ENCODE data around the gene SERAC1. TPM values are rescaled to one million over a fixed set of nuclear protein-coding genes. Genes with fewer than 3 reads are reported as not detected.

SERAC1 gene
- total RNA-seq, 1 donor from 2014 or later: 6.0 TPM

DNA sequence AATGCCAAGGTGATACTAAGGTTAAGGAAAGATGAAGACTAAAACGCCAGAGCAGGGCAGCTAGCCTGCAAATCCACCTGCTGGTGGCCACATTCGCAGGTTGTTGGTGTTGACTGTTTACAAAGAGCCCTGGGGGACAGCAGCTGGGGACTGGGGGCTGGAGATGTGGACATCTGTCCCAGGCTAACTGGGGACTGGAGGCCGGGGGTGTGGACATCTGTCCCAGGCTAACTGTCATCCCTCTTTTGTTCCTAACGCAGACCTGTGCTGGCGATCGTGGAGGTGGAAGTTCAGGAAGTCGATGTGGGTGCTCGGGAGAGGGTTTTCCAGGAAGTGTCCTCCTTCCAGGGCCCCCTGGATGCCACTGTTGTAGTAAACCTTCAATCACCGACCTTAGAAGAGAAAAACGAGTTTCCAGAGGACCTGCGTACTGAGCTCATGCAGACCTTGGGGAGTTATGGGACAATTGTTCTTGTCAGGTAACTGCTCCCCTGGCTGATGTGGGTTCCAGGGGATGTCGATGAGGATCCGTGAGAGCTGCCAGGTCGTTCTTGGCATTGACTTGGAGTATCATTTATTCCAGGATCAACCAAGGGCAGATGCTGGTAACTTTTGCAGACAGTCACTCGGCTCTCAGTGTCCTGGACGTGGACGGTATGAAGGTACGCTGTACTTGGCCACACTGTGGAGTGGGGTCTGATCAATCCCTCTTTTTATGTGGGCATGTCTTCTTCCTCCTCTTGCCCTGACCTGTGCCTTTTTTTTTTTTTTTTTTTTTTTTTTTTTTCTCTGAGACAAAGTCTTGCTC, 87.0 kb downstream of the SERAC1 start:
- no peak for DNase-seq (ENCODE audit: low spot score)

DNA sequence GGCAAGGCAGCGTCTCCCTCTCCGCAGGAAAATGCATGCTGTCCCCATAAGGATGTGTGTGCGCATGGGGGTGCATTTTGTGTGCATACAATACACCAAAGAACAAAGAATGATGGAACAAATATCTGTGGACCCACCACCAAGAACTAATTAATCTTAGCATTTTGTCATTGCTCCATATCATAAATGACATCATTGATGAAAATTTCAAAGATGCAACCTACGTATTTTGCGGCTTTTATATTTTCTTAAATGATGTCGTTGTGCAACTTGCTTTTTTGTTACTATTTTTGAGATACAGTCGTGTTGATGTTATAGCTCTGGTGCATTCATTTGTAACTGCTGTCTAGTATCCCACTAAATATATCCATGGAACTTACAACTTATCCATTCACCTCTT, 89.7 kb downstream of the SERAC1 start:
- no peak for DNase-seq (ENCODE audit: low spot score)

DNA sequence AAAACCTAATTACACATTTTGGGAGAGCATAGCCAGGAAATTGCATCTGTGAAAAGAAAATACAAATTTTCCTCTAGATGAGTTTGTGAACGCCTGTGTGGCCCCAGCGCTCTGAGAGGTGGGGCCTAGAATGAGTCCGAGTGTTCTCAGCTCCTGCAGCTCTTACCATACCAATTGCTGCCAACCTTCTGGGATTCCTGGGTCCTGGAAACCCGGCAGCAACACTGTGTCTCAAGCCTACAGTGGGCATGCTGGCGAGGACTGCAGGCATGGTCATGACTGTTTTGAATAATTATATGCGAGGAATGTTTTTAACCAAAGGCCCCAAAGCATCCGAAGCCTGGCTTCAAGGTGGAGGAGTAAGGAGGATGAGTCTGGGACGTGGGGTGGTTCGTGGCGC, 90.4 kb downstream of the SERAC1 start:
- DNase-seq (ENCODE audit: low spot score): no peak

DNA sequence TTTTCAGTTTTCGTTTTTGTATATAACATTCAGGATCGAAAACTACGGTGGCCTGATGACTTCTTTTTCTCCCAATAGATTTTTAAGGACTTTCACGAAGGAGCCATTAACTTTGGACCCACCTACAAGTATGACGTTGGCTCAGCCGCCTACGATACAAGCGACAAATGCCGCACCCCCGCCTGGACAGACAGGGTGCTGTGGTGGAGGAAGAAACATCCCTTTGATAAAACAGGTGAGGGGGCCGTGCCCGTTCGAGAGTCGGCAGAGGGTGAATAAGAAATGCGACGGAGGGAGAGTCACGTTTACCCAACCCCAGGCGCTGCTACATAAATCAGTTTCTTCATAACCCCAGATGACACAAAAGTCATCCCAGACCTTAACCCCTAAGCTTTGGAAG, 91.5 kb downstream of the SERAC1 start:
- no peak for DNase-seq (ENCODE audit: low spot score)

DNA sequence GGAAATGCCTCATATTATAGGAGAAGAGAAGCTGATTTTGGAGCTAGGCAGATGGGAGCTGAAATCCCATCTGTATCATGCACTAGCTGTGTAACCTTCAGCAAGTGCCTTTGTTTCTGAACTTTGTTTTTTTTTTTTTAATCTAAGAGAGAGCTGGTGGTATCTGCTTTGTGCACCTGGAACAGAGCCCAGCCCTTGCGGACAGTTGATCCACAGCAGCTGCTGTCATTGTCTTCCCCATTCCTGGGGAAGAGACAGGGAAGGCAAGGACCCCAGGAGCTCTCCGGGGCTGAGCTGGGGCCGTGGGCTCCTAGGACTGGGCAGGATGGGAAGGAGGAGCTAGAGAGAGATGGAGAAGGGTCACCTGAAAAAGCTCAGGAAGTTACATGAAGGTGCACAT, 94.3 kb downstream of the SERAC1 start:
- DNase-seq (ENCODE audit: low spot score): no peak

DNA sequence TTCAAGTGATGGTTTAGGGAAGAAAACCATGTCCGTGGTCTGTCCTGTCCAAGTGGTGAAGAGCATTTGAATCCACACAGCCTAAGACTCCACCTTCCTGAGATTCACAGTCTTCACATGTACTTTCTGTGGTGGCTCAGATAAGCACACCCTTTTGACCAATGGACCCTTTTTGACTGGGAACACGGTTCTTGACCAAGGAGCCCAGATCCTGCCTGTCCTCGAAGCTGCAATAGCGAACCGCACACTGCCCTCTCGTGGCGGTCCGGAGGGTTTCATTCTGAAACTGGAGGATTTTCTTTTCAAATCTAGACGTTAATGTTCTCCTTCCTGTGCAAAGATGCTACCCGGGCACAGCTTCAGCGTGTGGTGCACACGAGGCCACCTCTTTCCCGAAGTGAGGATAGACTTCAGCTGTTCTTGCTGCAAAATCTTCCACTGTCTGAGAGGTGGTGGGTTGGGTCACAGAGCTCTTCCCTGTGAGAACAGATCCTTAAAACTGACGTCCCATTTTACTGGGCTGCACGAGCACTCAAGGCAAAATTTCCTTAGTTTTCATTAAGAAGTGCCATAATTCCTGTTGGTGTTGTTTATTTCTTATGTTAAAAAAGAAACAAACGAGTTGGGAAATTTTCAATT, 95.9 kb downstream of the SERAC1 start:
- peak; percentile 80 for DNase-seq (ENCODE audit: low spot score)

DNA sequence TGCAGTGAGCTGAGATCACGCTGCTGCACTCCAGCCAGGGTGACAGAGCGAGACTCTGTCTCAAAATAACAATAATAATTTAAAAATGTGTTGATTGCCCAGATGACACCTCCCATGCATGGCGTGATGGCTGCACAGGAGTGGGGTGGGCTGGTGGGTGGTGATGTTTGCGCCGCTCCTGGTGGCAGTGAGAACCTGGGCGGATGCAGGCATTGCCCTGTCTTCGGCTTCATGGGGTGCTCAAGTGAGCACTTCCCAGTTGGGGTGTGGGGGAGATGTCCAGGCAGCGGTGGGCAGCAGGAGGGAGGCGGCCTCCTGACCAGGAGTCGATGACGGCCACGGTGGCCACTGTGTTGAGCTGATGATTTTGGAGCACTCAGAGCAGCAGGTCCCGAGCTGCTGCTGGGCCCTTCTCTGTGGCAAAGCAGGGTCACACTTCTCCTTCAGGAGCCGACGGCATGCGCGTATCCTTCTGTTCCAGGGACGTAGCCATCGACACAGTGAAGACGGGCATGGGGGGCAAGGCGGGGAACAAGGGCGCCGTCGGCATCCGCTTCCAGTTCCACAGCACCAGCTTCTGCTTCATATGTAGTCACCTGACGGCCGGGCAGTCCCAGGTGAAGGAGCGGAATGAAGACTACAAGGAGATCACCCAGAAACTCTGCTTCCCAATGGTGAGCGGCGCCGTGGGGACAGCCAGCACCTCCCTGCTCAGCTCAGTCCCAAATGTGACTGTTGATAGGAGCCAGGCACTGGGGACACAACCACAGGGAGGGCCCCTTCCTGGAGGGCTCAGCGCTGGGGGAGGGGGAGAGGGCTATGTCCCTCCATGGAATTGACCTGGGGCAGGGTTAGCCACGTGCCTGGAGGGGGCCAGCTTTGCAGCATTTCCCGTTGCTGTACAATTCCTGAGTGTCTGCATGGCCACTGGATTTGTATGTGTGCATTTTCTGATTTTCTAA, 96.7 kb downstream of the SERAC1 start:
- no peak for DNase-seq (ENCODE audit: low spot score)

DNA sequence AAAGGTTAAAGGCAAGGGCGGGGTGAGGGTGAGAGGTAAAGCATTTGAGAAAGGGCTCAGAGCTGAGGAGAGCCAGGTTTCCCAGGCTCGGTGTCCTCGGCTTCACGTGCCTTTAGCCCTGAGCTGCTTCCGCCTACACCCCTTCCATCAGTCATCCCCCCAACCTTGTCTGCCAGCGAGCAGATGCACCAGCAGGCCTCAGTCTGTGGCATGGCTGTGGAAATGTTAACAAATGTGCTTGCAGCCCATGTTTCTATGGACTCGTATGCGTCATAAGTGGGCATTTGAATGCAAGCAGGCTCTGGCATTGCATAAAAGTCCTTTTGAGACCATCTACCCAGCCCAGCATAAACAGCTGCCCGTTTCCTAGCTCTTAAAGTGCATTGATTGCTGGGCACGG, 97.5 kb downstream of the SERAC1 start:
- DNase-seq (ENCODE audit: low spot score): no peak

DNA sequence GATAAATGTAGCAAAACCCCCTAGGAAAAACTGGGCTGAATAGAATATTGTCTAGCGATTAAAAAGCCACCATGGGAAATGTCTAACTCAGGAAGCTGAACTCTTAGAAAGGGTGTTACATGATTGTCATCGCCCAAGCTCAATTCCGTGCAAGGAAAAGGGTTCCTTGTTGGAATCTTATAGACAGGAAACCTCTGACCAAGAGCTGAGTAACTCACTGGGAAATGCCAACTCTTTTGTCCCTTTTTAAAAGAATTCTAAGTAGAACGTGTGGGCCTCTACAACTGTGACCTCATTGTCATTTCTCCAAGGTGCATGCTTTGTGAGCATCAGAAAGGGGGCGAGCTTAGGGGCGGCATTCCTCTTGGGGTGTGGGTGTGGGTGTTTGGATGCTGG, 98.3 kb downstream of the SERAC1 start:
- no peak for DNase-seq (ENCODE audit: low spot score)

DNA sequence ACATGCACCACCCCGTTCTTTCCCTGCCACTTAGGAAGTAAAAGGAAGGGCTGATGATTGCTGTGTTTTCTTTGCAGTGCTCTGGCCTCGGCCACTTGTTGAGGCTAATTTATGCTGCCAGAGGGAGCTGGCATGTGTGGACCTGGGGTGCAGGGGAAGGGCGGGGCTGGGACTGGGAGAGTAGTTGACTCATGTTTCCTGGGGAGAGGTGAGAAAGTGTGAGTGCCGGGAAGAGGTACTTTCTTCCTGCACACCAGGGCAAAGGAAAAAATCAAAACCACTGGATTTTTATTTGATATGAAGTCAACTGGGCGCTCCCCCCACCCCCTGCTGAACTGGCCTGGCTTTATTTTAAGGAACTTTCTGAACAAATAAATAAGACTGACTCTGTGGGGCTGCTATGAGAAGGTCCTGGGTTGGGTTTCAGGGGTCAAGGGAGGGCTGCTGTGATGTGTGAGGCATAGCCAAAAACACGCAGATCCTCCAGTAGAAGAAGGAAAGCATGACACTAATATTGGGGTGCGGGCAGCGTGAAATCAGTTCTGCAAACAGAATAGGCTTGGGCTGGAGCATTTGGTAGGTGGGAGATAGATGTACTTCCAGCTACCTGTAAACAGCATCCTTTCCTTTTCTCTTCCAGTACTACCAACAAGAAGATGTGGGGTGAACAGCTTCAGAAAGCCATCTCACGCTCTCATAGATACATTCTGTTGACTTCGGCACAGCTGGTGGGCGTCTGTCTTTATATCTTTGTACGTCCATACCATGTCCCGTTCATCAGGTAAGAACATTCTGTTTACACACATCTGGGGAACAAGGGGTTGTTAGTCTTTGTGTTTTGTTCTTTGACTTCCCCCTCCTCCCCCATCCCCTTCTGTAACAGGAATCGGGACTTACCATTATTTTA, 98.9 kb downstream of the SERAC1 start:
- DNase-seq (ENCODE audit: low spot score): peak; percentile 89

DNA sequence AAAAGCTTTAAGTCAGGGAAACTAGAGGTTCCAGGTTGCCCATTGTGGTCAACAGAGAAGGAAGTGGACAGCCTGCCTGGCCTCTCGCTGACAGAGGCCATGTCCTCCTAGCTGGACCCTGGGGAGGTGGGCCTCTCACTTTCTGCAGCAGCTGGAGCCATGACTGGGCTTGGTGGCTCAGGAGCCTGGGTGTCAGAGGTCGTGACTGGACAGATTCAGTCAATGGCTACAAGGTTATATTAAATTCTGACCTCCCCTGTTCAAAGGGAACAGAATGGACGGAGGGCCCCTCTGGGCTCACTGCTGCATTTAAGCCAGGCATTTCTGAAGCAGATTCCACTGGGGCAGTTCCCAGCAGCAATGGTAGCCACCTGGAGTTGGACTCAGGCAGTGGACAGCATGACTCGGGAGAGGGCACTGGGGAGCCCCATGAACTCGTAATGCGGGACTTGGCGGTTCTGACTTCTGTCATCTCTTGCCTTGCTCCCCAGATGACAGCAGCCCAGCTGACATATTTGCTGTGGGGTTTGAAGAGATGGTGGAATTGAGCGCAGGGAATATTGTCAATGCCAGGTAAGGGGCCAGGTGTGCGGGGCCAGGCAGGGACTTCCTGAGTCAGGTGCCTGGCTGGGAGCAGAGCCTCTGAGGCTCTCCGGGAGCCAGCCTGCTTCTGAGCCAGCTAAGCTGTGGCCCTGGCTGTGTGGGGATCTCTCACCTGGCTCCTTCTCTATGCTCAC, 99.7 kb downstream of the SERAC1 start:
- DNase-seq (ENCODE audit: low spot score): no peak

DNA sequence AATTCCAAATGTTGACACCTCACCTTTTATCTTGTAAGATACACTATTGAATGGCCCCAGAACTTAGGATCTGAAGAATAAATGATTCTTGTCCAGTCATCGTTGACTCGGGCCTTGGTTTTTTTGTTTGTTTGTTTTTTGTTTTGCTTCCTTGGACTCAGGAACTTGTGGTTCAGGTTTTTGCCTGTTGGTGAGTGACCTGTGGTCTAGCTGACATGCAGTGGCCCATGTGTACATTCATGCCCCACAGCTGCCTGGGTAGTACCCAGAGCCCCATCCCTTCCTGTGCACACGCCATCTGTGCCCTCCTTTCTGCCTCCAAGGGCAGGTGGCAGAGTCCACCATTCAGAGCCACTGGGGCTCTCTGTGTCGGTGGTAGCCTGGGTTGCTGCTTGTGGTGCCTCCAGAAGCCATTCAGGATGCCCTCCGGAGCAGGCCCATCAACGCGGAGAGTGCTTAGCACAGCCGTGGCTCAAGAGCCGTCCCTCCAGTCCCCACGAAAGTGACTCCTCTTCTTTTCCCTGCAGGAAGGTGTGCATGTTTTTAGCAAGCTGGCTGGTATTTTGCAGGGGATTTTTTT, 100.5 kb downstream of the SERAC1 start:
- no peak for DNase-seq (ENCODE audit: low spot score)

DNA sequence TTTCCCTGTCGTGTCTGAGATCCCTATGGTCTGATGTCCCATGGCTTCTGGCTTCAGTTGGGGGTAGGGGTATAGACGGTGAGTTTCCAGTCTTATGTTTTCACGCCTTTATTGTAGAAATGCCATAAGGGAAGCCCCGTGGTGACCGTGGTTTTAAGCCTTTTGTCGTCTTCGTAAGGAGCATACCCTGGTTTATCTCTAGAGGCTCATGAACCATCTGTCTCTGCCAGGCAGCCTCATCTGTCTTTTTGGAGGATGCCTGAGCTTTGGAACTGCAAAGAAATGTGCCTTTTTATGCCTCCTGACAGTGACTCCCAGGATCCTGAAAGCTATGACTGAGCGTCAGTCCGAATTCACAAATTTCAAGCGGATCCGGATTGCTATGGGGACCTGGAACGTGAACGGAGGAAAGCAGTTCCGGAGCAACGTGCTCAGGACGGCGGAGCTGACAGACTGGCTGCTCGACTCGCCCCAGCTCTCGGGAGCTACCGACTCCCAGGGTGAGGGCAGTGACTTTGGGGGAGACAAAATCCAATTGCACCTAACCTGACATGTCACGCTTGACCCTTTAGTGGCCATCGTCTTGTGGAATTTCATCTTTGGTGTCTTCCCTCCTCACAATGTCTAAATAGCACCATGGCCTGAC, 101.8 kb downstream of the SERAC1 start:
- DNase-seq (ENCODE audit: low spot score): no peak

DNA sequence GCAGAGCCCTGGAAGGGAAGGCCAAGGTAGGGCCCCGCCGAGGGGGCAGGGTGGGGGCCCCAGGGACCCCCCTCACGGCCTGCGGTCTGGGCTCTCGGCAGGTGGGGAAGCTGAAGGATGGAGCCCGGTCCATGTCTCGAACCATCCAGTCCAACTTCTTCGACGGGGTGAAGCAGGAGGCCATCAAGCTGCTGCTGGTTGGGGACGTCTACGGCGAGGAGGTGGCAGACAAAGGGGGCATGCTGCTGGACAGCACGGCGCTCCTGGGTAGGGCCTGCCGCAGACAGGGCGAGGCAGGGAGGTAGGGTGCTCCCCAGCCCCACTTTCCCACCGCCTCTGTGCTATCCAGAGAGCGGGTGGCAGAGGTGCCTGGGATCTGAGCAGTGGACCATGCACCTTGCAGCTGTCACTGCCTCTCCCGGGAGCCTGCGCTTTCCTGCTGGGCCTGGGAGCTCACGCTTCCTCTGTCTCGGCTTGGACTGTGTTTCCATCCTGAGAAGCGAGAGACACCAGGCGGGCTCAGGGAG, 103.3 kb downstream of the SERAC1 start:
- no peak for DNase-seq (ENCODE audit: low spot score)

DNA sequence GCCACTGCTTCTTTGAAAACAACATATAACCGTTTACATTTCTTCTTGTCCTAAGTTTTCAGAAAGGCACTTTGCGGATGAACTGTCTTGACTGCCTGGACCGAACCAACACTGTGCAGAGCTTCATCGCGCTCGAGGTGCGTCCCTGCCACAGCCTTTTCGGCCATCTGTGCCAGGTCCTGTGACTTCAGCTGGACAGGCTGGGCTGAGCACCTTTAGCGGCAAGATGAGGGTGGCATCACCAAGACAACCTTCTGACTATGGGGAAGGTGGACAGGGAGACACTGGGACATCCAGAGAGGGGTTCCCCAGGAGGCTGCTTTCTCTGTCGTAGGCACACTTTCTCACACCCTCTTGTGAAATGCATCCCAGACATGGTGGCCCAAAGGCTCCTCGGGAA, 104.3 kb downstream of the SERAC1 start:
- no peak for DNase-seq (ENCODE audit: low spot score)

DNA sequence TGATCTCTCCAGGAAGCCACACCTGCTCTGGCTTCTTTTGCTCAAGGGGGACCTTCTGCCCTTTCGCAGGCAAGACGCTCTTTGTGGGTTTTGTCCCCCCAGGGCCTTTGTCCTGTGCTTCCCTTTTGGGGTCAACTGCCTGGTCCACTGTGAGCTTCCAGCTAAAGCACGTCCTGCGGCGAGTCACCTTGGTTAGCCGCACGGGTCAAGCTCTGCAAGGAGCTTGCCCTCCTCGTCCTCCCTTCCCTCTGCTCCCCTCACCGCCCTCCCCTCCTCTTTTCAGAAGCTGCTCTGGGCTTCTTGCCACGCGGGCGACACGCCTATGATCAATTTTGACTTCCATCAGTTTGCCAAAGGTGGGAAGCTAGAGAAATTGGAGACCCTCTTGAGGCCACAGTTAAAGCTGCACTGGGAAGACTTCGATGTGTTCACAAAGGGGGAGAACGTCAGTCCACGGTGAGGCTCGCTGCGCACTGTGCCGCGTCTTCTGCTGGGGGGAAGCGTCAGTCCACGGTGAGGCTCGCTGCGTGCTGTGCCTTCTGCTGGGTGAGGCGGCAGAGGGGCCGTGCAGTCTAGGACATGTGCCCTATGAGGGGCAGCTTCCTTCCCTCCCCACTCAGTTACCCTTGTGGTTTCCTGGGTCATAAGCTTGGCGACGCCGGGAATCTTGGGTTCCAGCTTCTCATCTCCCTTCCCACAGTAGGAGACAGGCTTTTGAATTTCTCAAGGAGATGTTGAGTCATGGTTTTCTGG, 106.2 kb downstream of the SERAC1 start:
- no peak for DNase-seq (ENCODE audit: low spot score)

DNA sequence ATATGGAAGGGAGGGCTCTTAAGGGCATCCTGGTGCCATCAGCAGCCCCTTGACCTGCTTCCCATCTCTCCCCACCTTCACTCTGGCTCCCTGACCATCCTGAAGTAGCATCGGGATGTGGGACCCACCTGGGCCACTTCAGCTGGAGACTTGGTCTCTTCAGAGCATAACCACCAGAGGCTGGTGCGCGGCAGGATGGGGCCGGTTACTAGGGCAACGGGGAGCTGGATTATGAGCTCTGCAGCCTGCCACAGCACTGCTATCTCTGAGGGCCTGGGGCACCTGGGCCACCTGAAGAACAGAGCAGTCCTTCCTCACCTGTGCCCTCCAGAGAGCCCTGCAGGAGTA, 106.7 kb downstream of the SERAC1 start:
- DNase-seq (ENCODE audit: low spot score): no peak

DNA sequence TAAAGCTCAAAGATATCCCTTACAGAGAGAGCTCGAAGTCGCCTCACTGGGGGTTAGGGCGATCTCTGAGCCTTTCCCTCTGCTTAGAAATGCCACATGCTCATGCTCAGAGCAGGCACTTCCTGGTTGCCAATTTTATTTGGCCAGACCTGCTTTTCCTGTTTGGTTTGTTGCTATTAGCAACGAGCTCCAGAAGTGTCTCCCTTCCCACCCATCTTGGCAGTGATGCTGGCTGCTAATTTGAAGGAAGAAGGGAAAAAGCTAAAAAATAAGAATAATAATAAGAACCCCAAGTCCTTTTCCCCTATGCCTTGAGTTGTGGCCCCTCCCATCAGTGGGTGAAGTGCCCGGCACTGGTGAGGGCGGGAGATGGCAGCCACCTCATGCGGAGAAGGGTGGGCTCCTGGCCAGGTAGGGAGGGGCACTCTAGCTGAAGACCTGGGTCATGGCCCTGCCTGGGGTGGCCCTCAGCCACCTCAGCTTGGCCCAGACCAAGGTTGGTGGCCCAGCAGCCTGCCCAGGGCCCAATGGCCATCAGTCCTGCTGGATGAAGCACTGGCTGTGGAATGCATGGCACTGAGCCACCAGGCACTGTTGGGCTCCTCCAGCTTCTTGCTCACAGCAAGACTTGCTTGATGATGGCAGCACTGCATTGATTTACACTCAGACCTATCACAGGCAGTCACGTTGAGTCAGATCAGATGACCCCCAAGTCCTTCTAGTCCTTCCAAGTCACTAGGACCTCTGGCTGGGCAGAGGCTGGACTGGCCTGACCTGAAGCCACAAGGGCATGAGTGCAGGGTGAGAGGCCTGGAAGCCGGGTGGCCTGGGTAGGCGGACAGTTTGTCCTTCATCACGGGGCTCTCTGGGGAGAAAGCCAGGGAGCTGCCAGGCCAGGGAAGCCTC, 107.4 kb downstream of the SERAC1 start:
- DNase-seq (ENCODE audit: low spot score): peak; percentile 88

All from ureter (tissue), 1 donor.